MM.1S (cell line): ENCODE results near the gene BEGAIN.

Experiments
- EZH2 ChIP-seq: fragments of 300-600 bp; sonication (generic); optimal IDR thresholded peaks from 2 replicates; pipeline ENCODE3; 2017; ENCODE audit warnings: low read depth, mild to moderate bottlenecking, antibody characterized with exemption, low read length, mixed read lengths
- TF ChIP-seq, protein P1 (sequence below): fragments of 300-600 bp; sonication (generic); IDR thresholded peaks from 2 replicates; pipeline ENCODE4 v1.5.1; 2016; ENCODE audit warnings: antibody characterized with exemption, low read length, mixed read lengths

- TF ChIP-seq, protein P1, sequence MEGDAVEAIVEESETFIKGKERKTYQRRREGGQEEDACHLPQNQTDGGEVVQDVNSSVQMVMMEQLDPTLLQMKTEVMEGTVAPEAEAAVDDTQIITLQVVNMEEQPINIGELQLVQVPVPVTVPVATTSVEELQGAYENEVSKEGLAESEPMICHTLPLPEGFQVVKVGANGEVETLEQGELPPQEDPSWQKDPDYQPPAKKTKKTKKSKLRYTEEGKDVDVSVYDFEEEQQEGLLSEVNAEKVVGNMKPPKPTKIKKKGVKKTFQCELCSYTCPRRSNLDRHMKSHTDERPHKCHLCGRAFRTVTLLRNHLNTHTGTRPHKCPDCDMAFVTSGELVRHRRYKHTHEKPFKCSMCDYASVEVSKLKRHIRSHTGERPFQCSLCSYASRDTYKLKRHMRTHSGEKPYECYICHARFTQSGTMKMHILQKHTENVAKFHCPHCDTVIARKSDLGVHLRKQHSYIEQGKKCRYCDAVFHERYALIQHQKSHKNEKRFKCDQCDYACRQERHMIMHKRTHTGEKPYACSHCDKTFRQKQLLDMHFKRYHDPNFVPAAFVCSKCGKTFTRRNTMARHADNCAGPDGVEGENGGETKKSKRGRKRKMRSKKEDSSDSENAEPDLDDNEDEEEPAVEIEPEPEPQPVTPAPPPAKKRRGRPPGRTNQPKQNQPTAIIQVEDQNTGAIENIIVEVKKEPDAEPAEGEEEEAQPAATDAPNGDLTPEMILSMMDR = no peak
- TF ChIP-seq EZH2 = no peak
Observed at GRCh38 chr14:100544506-100545141, 42.6 kb downstream of the BEGAIN start.
